K562 (cell line): ENCODE measurements around the gene KCNJ14. TPM values are rescaled to one million over a fixed set of nuclear protein-coding genes. Genes with fewer than 3 reads are reported as not detected.

Experiments
- ATAC-seq: fragments of 200-7000 bp; cut with Tn5 transposase; 3 replicates; pipeline ENCODE4 v1.9.1; 2020; ENCODE audit warnings: moderate library complexity
- BruUV-seq: library from RNA; stranded (reverse); fragments of 400-500 nt; replicated peaks from 2 replicates; lab custom pipeline; 2021; lab: Mats Ljungman, UMichigan
- CTCF ChIA-PET: fragments of 300-600 bp; formaldehyde crosslinking; extraction: SDS; loops from one replicate; lab custom pipeline; 2021; ENCODE audit warnings: low intra/inter-chr PET ratio; lab: Yijun Ruan, JAX
- POLR2A ChIA-PET: fragments of 300-600, 350-650 bp; sonication (Branson Sonifier 250); formaldehyde crosslinking; extraction: SDS; loops from one replicate; lab custom pipeline; 2021; ENCODE audit warnings: antibody characterized with exemption, inconsistent platforms; lab: Yijun Ruan, JAX
- DNase-seq, 4 experiments: peaks; one replicate each; pipeline versions ENCODE4 v3.0.0 to v3.0.0-alpha.2; 2011 to 2018; ENCODE audit warnings: low spot score in 3 of 4, mixed read lengths in 3 of 4; ENCODE audit errors: extremely low read depth in 1 of 4
- FAIRE-seq: peaks from 2 replicates; lab custom pipeline; 2011; peaks lifted over from hg19 to GRCh38; lab: Jason Lieb, UNC
- H2AFZ ChIP-seq: 2 replicates; pipeline ENCODE4 v1.6.0; 2011; ENCODE audit warnings: low read depth, low read length, control low read depth, inconsistent platforms
- H3K27ac ChIP-seq: fragments of 200-600 bp; 3 replicates; pipeline ENCODE4 v1.8.0; 2011; ENCODE audit warnings: low read depth, mild to moderate bottlenecking, control low read depth, inconsistent platforms, low read length, moderate library complexity, mixed read lengths; ENCODE audit errors: extremely low read depth
- H3K27me3 ChIP-seq, 2 experiments: fragments of 300-600 bp in 1 of 2; 2 replicates in 1 of 2; 3 replicates in 1 of 2; pipeline versions ENCODE4 v1.6.0 to v1.8.0; 2011; ENCODE audit warnings: inconsistent platforms in 2 of 2, low read length in 2 of 2, mild to moderate bottlenecking in 1 of 2, mixed read lengths in 1 of 2, moderate library complexity in 1 of 2; ENCODE audit not compliant: control insufficient read depth in 2 of 2, insufficient read depth in 2 of 2
- H3K36me3 ChIP-seq: fragments of 300-600 bp; 3 replicates; pipeline ENCODE4 v1.8.0; 2011; ENCODE audit warnings: mild to moderate bottlenecking, low read length, inconsistent platforms; ENCODE audit not compliant: control insufficient read depth, insufficient read depth
- H3K4me1 ChIP-seq, 2 experiments: fragments of 200-600 bp in 1 of 2; replicated peaks in 1 of 2; 2 replicates in 1 of 2; 3 replicates in 1 of 2; pipeline versions ENCODE4 v1.5.1 to v1.8.0; 2011; ENCODE audit warnings: inconsistent platforms in 2 of 2, low read length in 2 of 2, mild to moderate bottlenecking in 1 of 2, mixed read lengths in 1 of 2, moderate library complexity in 1 of 2; ENCODE audit not compliant: control insufficient read depth in 2 of 2, insufficient read depth in 2 of 2
- H3K4me2 ChIP-seq: 2 replicates; pipeline ENCODE4 v1.6.1; 2011; ENCODE audit warnings: low read length, control low read depth, inconsistent platforms, mixed read lengths; ENCODE audit not compliant: insufficient read depth
- H3K4me3 ChIP-seq: fragments of 200-600 bp; sonication (generic), shearing (Covaris generic); 2 replicates; pipeline ENCODE4 v1.5.1; 2016; ENCODE audit warnings: control low read depth, inconsistent platforms
- H3K79me2 ChIP-seq: fragments of 200-600 bp; 3 replicates; pipeline ENCODE4 v1.8.0; 2011; ENCODE audit warnings: low read length, inconsistent platforms; ENCODE audit not compliant: control insufficient read depth, insufficient read depth
- H3K9ac ChIP-seq, 2 experiments: 2 replicates each; pipeline versions ENCODE4 v1.6.0 to v1.6.1; 2011; ENCODE audit warnings: low read depth in 2 of 2, low read length in 2 of 2, control low read depth in 1 of 2, inconsistent platforms in 1 of 2, mild to moderate bottlenecking in 1 of 2, mixed read lengths in 1 of 2; ENCODE audit not compliant: insufficient read depth in 1 of 2
- H3K9me1 ChIP-seq: one replicate; pipeline ENCODE4 v1.6.0; 2011; ENCODE audit warnings: inconsistent platforms, mild to moderate bottlenecking, low read length, moderate library complexity; ENCODE audit not compliant: control insufficient read depth, insufficient read depth
- H3K9me3 ChIP-seq: replicated peaks from 2 replicates; pipeline ENCODE4 v1.5.1; 2011; ENCODE audit warnings: low read depth, low read length, inconsistent platforms; ENCODE audit not compliant: control insufficient read depth, insufficient read depth
- H4K20me1 ChIP-seq: replicated peaks from 2 replicates; pipeline ENCODE4 v1.6.1; 2011; ENCODE audit warnings: low read length, inconsistent platforms, mixed read lengths; ENCODE audit not compliant: control insufficient read depth, insufficient read depth
- BCL6 ChIP-seq: fragments of 250-450 bp; sonication (Bioruptor Pico); IDR thresholded peaks from 2 replicates; pipeline ENCODE4 v1.4.0; 2020
- CAMTA2 ChIP-seq: fragments of 250-450 bp; sonication (Bioruptor Pico); conservative IDR thresholded peaks from 2 replicates; pipeline ENCODE4 v1.5.1; 2022
- CEBPZ ChIP-seq: fragments of 150-350 bp; IDR thresholded peaks from 2 replicates; pipeline ENCODE4 v1.6.1; 2014; ENCODE audit warnings: low read depth, mild to moderate bottlenecking, low read length, borderline replicate concordance
- HLTF ChIP-seq: fragments of 450-650 bp; IDR thresholded peaks from 2 replicates; pipeline ENCODE4 v1.6.1; 2016
- PHB ChIP-seq: fragments of 250-450 bp; sonication (Bioruptor Pico); IDR thresholded peaks from 2 replicates; pipeline ENCODE4 v1.5.0; 2021
- POLR2G ChIP-seq: fragments of 200-400 bp; formaldehyde crosslinking; IDR thresholded peaks from 2 replicates; pipeline ENCODE4 v1.6.1; 2017; ENCODE audit warnings: low read depth, mild to moderate bottlenecking, antibody characterized with exemption, low read length, moderate library complexity
- SMARCA4 ChIP-seq: fragments of 450-650 bp; IDR thresholded peaks from 2 replicates; pipeline ENCODE4 v1.6.1; 2016
- TOE1 ChIP-seq, 2 experiments: fragments of 450-650 bp in 1 of 2; sonication (generic) in 1 of 2; formaldehyde crosslinking in 1 of 2; IDR thresholded peaks; 2 replicates each; pipeline versions ENCODE4 v1.7.1 to v1.8.0; 2016 to 2022; ENCODE audit warnings: borderline replicate concordance in 2 of 2, mild to moderate bottlenecking in 2 of 2, antibody characterized with exemption in 1 of 2, inconsistent platforms in 1 of 2, low read depth in 1 of 2, missing genetic modification reagents in 1 of 2, moderate library complexity in 1 of 2
- ZBTB7A ChIP-seq: IDR thresholded peaks from 2 replicates; pipeline ENCODE4 v1.6.1; 2011; ENCODE audit warnings: low read depth, mild to moderate bottlenecking, low read length, moderate library complexity, borderline replicate concordance; ENCODE audit not compliant: control insufficient read depth
- WGBS: fragments of 100-300 bp; shearing (Covaris generic); methylation state at CpG from one replicate; pipeline ENCODE4 v1.1.6; 2016; ENCODE audit warnings: low coverage, mixed read lengths; ENCODE audit not compliant: insufficient coverage; ENCODE audit errors: missing lambda C conversion rate; 5-methylcytosine and 5-hydroxymethylcytosine counted together
- in situ Hi-C: fragments of 300-500 bp; cut with MboI; formaldehyde crosslinking; loops from 4 replicates; pipeline ENCODE4 v1.15.0; 2018; ENCODE audit warnings: inconsistent platforms, mixed read lengths
- intact Hi-C: fragments of 100-400 bp; cut with micrococcal nuclease; formaldehyde crosslinking; loops from 2 replicates; pipeline ENCODE4 v1.14.2; 2022
- polyA plus RNA-seq, 8 experiments: library from polyadenylated mRNA; depleted of rRNA in 4 of 8; stranded (reverse) in 5 of 8; unstranded in 3 of 8; fragments of >200 nt; fragmentation: Nextera tagmentation in 2 of 8; fragmentation: Illumina TruSeq in 1 of 8; extraction: Ambion mirVana in 2 of 8; extraction: Trizol in 1 of 8; gene quantifications; 2 replicates each; pipeline versions ENCODE4 v1.2.1 to v1.2.3, GENCODE V29; 2011 to 2014; ENCODE audit warnings: inconsistent platforms in 1 of 8, missing spikeins in 1 of 8
- total RNA-seq, 7 experiments: library from RNA; depleted of rRNA in 6 of 7; stranded (reverse); fragments of >200 nt in 6 of 7; fragmentation: Illumina TruSeq in 2 of 7; extraction: Trizol in 2 of 7; gene quantifications; 2 replicates each; pipeline versions ENCODE4 v1.2.1 to v1.2.3, GENCODE V29; 2011 to 2021; ENCODE audit warnings: low replicate concordance in 1 of 7

KCNJ14 gene
- total and polyA plus RNA-seq, 9 of the 15 experiments (the other 6 are each of a cell fraction or from before 2014, with no cell fraction given) = 0.15 to 1.6 (median 0.49) TPM

GRCh38 chr19:48484247-48484893 lies 29.0 kb downstream of the KCNJ14 start (continued):
- TF ChIP-seq CEBPZ (no peak), HLTF (no peak), CAMTA2 (CRISPR knock-in tag) (no peak)

GRCh38 chr19:48484931-48485612 lies 29.7 kb downstream of the KCNJ14 start:
- intact Hi-C loops = no loop called here
- peaks cover 4 to 20% of the 10 kb centered on the region in 2 experiments; a peak in 3 of 5 replicates for H3K4me1 ChIP-seq
- H3K9me1 ChIP-seq = no peaks in the 10 kb centered on the region
- no peak overlapping the region for H3K4me3 ChIP-seq
- CTCF ChIA-PET = no interaction called here
- no peaks in the 10 kb centered on the region for H4K20me1 ChIP-seq
- TF ChIP-seq ZBTB7A = peak; percentile 12; the same call in 1 of the 2 replicates
- no peak for TF ChIP-seq PHB (CRISPR knock-in tag)
- no peak for TF ChIP-seq CEBPZ
- TF ChIP-seq SMARCA4 = no peak
- no peak for TF ChIP-seq BCL6 (CRISPR knock-in tag)
- no peak for TF ChIP-seq TOE1 (IDR thresholded peaks at IDR 0.05; ENCODE audit: borderline replicate concordance)
- no peak for TF ChIP-seq TOE1 (CRISPR knock-in tag; IDR thresholded peaks at IDR 0.05; ENCODE audit: borderline replicate concordance, low read depth)
- peak; percentile 68 for TF ChIP-seq POLR2G
- TF ChIP-seq, all 486 proteins: peak for 2
- no peaks in the 10 kb centered on the region for H3K79me2 ChIP-seq
- H3K27me3 ChIP-seq = no peaks in the 10 kb centered on the region
- ATAC-seq (no peak), DNase-seq (no peak), FAIRE-seq (no peak)
- H3K27ac ChIP-seq = no peak overlapping the region
- no peak overlapping the region for H3K9ac ChIP-seq
- POLR2A ChIA-PET = no interaction called here
- no peak overlapping the region for H2AFZ ChIP-seq
- H3K36me3 ChIP-seq = peaks cover 2% of the 10 kb centered on the region; the same call in 1 of the 3 replicates
- H3K4me2 ChIP-seq = no peak overlapping the region
- in situ Hi-C loops = no loop called here
- BruUV-seq = no TSS peak
- 82% methylated on average over 21 of the region's 37 CpGs for WGBS
- no peaks in the 10 kb centered on the region for H3K9me3 ChIP-seq
